Activated CD8-positive, alpha-beta memory T cell treated with anti-CD3 and anti-CD28 coated beads, Interleukin-2, amount 10 ng/mL, durations not matched to agents 7 days and 5 days (primary cell): Measurements from ENCODE around the gene MAGED2. TPM values are rescaled to one million over a fixed set of nuclear protein-coding genes. Genes with fewer than 3 reads are reported as not detected.

ENCODE experiments used
- ATAC-seq: fragments of 150-1000 bp; cut with Tn5 transposase; one replicate; pipeline ENCODE4 v1.10.0; 2021; ENCODE audit warnings: moderate library complexity
- CTCF ChIA-PET: fragments of 350-600 bp; sonication (Branson Sonifier 250); formaldehyde crosslinking; loops from one replicate; lab custom pipeline; 2021; ENCODE audit warnings: antibody characterized with exemption; lab: Charles Lee
- DNase-seq: peaks from one replicate; pipeline ENCODE4 v3.0.0-alpha.2; 2020
- H3K27ac Mint-ChIP-seq: one replicate; pipeline ENCODE4 v1.8.0; 2021; ENCODE audit warnings: mild to moderate bottlenecking, mixed read lengths
- H3K27me3 Mint-ChIP-seq: one replicate; pipeline ENCODE4 v1.8.0; 2021; ENCODE audit warnings: mixed read lengths
- H3K36me3 Mint-ChIP-seq: one replicate; pipeline ENCODE4 v1.8.0; 2021; ENCODE audit warnings: mild to moderate bottlenecking, mixed read lengths
- H3K4me1 Mint-ChIP-seq: one replicate; pipeline ENCODE4 v1.8.0; 2021; ENCODE audit warnings: mixed read lengths
- H3K4me3 Mint-ChIP-seq: one replicate; pipeline ENCODE4 v1.8.0; 2021; ENCODE audit warnings: mild to moderate bottlenecking, moderate library complexity, mixed read lengths
- H3K9me3 Mint-ChIP-seq: one replicate; pipeline ENCODE4 v1.8.0; 2022; ENCODE audit warnings: low read depth, mixed read lengths
- total RNA-seq, 2 experiments: library from RNA; stranded (reverse); gene quantifications; one replicate each; pipeline ENCODE4 v1.2.3, GENCODE V29; 2021

Gene MAGED2
- total RNA-seq, 2 experiments from 2014 or later: 46.5 to 52.9 TPM

DNA sequence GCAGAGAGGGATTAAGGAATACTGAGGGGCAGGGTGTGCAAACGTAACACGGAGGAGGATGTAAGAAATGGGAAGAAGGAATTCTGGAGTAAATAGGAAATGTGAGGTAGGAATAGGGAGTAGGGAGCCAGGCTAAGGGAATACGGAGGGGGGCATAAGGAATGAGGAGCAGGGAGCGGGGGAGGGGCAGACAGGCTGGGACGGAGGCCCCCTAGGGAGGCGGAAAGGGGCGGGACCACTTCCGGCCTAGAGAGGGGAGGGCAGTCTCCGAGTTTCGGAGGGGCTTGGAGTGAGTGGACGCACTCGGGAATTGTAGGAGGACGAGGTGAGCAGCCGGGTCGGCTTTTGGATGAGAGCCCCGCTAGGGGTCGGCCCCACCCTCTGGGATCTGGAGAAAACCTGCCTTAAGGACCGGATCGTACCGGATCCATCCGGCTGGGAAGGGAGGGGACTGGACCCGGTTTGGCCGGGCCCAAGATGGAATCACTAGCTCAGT, 612 bp downstream of the MAGED2 start:
- H3K4me3 Mint-ChIP-seq: peak overlapping the region; percentile 86
- H3K36me3 Mint-ChIP-seq: peaks cover 8% of the 10 kb centered on the region
- DNase-seq (peak; percentile 62), ATAC-seq (peak; percentile 54)
- H3K9me3 Mint-ChIP-seq: no peaks in the 10 kb centered on the region
- H3K27ac Mint-ChIP-seq: peak overlapping the region; percentile 95
- peaks cover 17% of the 10 kb centered on the region for H3K4me1 Mint-ChIP-seq
- peaks cover 5% of the 10 kb centered on the region for H3K27me3 Mint-ChIP-seq
- CTCF ChIA-PET: interaction anchor here (1.2 kb wide), 1 partner anchor 169 kb away, joined by 5 read pairs; no protein-coding TSS in a partner anchor

GRCh38 chrX:54808605-54809483, 1.3 kb downstream of the MAGED2 start:
- CTCF ChIA-PET: interaction anchor here (1.2 kb wide), 1 partner anchor 169 kb away, joined by 5 read pairs; no protein-coding TSS in a partner anchor
- H3K27me3 Mint-ChIP-seq: peaks cover 5% of the 10 kb centered on the region
- ATAC-seq (peak; percentile 91), DNase-seq (peak; percentile 96)
- H3K4me3 Mint-ChIP-seq: peak overlapping the region; percentile 86
- no peaks in the 10 kb centered on the region for H3K9me3 Mint-ChIP-seq
- peaks cover 13% of the 10 kb centered on the region for H3K36me3 Mint-ChIP-seq
- peaks cover 17% of the 10 kb centered on the region for H3K4me1 Mint-ChIP-seq
- H3K27ac Mint-ChIP-seq: peak overlapping the region; percentile 95

- CTCF ChIA-PET: no interaction called here
- Mint-ChIP-seq H3K36me3 (peaks cover 16% of the 10 kb centered on the region), H3K4me1 (peaks cover 17% of the 10 kb centered on the region), H3K4me3 (peak overlapping the region; percentile 22), H3K27ac (no peak overlapping the region), H3K27me3 (peaks cover 3% of the 10 kb centered on the region), H3K9me3 (no peaks in the 10 kb centered on the region)
- ATAC-seq (no peak), DNase-seq (no peak)
Measured at GRCh38 chrX:54810532-54810931, 3.0 kb downstream of the MAGED2 start.

GRCh38 chrX:54811301-54811885, 3.8 kb downstream of the MAGED2 start:
- no peak for DNase-seq
- CTCF ChIA-PET: no interaction called here
- ATAC-seq: no peak
- no peak overlapping the region for H3K4me3 Mint-ChIP-seq
- peaks cover 17% of the 10 kb centered on the region for H3K4me1 Mint-ChIP-seq
- no peak overlapping the region for H3K27ac Mint-ChIP-seq
- H3K9me3 Mint-ChIP-seq: no peaks in the 10 kb centered on the region
- peaks cover 24% of the 10 kb centered on the region for H3K36me3 Mint-ChIP-seq
- H3K27me3 Mint-ChIP-seq: peaks cover 3% of the 10 kb centered on the region

DNA sequence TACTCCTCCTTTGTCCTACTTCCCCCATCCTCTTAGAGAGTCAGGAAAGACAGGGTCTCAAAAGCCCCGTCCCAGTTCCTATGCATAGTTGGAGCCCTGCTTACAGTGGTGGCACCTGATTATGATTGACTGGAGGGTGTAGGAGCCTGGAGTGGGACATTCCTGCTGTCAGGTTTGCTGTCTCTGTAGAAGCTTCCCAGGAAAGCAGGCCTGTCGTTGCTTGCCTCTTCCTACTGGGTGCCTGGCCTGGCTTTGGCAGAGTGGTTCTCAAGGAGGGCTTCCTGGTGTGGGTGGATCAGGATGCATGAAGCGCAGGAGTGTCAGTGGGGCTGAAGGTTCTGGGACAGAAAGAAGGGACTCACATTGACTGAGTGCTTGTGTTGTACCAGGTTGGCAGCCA, 4.8 kb downstream of the MAGED2 start:
- Mint-ChIP-seq H3K9me3 (no peaks in the 10 kb centered on the region), H3K36me3 (peaks cover 25% of the 10 kb centered on the region), H3K27ac (no peak overlapping the region), H3K4me3 (no peak overlapping the region), H3K27me3 (no peaks in the 10 kb centered on the region), H3K4me1 (peaks cover 17% of the 10 kb centered on the region)
- ATAC-seq (no peak), DNase-seq (no peak)
- CTCF ChIA-PET: no interaction called here

- Mint-ChIP-seq H3K27ac (no peak overlapping the region), H3K4me3 (no peak overlapping the region), H3K4me1 (peaks cover 5% of the 10 kb centered on the region), H3K36me3 (peaks cover 16% of the 10 kb centered on the region), H3K9me3 (no peaks in the 10 kb centered on the region), H3K27me3 (no peaks in the 10 kb centered on the region)
- no peak for DNase-seq
- no peak for ATAC-seq
- CTCF ChIA-PET: no interaction called here
Measured at GRCh38 chrX:54817220-54817820, 9.8 kb downstream of the MAGED2 start.

DNA sequence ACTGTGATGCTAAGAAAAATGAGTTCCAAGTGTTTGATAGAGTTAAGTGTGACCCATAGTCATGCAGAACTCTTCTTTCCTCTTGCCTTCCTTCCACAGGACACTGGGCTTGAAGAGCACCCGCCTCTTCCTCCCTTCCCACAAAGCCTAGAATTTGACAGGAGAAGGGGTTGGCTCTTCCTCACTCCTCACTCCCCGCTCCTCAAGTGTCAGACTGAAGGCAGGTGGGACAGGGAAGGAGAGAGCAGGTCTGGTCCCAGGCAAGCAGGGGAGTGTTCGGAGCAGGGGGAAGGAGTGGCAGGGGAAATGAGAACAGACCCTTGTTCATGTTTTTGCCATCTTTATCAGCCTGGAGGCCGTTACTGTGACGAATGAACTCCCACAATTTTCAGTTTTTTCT, 10.7 kb downstream of the MAGED2 start:
- peaks cover 16% of the 10 kb centered on the region for H3K36me3 Mint-ChIP-seq
- no peak overlapping the region for H3K27ac Mint-ChIP-seq
- no peak for DNase-seq
- no peak overlapping the region for H3K4me3 Mint-ChIP-seq
- H3K4me1 Mint-ChIP-seq: peaks cover 5% of the 10 kb centered on the region
- CTCF ChIA-PET: no interaction called here
- no peak for ATAC-seq
- no peaks in the 10 kb centered on the region for H3K9me3 Mint-ChIP-seq
- H3K27me3 Mint-ChIP-seq: no peaks in the 10 kb centered on the region

DNA sequence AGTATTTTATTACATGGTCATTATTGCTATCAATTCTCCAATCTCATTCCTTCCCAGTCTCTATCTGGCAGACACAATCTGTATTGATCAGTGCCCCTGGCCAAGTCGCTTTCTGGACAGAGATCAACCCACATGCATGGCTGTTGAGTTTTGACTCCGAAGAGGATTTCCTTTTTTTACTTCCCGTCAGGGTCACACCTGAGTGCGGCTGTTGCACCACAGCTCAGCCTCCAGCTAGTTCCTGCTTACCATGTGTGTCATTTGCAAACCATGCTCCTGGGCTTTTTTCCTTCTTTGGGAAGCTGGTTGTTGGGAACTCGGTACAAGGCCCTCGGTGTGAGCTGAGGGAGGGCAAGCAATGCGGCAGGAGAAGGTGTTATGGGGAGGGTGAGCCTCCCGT, 11.7 kb downstream of the MAGED2 start:
- no peak overlapping the region for H3K27ac Mint-ChIP-seq
- CTCF ChIA-PET: no interaction called here
- H3K4me3 Mint-ChIP-seq: no peak overlapping the region
- H3K27me3 Mint-ChIP-seq: no peaks in the 10 kb centered on the region
- DNase-seq: no peak
- ATAC-seq: no peak
- peaks cover 5% of the 10 kb centered on the region for H3K4me1 Mint-ChIP-seq
- peaks cover 9% of the 10 kb centered on the region for H3K36me3 Mint-ChIP-seq
- no peaks in the 10 kb centered on the region for H3K9me3 Mint-ChIP-seq

DNA sequence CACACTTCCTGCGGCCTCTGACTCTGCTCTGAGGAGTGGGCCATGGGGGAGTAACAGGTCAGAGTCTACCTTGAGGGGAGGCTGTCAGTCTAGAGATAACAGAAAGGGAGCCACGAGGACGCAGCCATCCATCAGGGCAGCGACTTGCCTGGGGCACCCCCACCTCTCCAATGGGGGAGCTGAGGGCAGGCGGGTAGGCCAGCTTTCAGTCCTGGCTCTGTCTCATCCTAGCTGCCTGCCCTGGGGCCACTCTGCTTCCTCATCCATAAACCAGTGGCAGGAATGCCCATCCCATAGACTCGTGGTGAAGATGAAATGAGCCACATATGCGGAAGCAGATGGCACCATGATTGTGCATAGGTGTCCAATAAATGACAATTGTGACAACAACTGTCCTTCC, 13.2 kb downstream of the MAGED2 start:
- Mint-ChIP-seq H3K9me3 (no peaks in the 10 kb centered on the region), H3K4me3 (no peak overlapping the region), H3K36me3 (peaks cover 6% of the 10 kb centered on the region), H3K27me3 (no peaks in the 10 kb centered on the region), H3K27ac (no peak overlapping the region), H3K4me1 (peaks cover 5% of the 10 kb centered on the region)
- ATAC-seq (no peak), DNase-seq (no peak)
- CTCF ChIA-PET: no interaction called here

DNA sequence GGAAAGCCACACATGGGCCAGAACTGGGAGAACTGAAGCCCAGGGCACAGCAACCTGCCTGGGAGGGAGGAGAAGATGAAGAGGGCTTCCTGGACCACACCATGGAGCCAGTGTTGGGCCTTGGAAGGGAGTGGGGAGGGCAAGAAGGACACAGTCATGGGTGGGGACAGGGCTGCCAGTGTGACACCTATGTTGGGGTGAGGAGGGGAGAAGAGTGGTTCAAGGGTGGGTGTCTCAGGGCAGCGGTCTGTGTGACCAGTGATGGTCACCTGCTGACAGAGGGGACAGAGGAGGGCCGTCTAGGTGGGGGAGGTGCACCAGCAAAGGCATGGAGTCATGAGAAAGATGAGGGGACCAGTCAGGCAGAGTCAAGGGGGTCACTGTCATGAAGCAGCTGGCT, 13.8 kb downstream of the MAGED2 start:
- ATAC-seq: no peak
- Mint-ChIP-seq H3K4me1 (peaks cover 5% of the 10 kb centered on the region), H3K27ac (no peak overlapping the region), H3K27me3 (no peaks in the 10 kb centered on the region), H3K4me3 (no peak overlapping the region), H3K9me3 (no peaks in the 10 kb centered on the region), H3K36me3 (peaks cover 1% of the 10 kb centered on the region)
- DNase-seq: no peak
- CTCF ChIA-PET: no interaction called here

DNA sequence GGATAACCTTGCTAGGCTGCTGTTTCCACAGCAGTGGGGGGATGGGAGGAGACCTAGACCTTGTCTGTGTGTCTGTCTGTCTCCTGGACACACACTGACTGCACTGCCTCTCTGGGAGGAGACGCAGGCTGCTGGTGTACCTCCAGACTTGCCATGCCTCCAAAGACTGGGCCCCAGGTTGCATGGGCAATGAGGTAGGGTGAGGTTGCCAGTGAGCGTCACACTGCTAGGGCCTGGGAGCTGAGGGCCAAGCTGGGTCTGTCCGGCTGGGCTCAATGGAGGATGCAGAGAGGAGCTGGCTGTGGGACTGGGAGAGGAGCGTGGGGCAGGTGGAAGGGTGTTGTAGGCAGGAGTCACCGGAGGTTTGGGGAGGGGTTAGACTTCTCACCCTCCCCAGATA, 16.6 kb downstream of the MAGED2 start:
- peaks cover 2% of the 10 kb centered on the region for H3K4me1 Mint-ChIP-seq
- CTCF ChIA-PET: no interaction called here
- no peaks in the 10 kb centered on the region for H3K27me3 Mint-ChIP-seq

GRCh38 chrX:54824722-54825121, 17.2 kb downstream of the MAGED2 start:
- ATAC-seq: no peak
- DNase-seq: no peak
- Mint-ChIP-seq H3K4me3 (no peak overlapping the region), H3K9me3 (no peaks in the 10 kb centered on the region), H3K4me1 (no peaks in the 10 kb centered on the region), H3K27ac (no peak overlapping the region), H3K36me3 (no peaks in the 10 kb centered on the region), H3K27me3 (no peaks in the 10 kb centered on the region)
- CTCF ChIA-PET: no interaction called here

More for the DNA sequence above, 16.6 kb downstream of the MAGED2 start:
- Mint-ChIP-seq H3K27ac (no peak overlapping the region), H3K36me3 (no peaks in the 10 kb centered on the region), H3K9me3 (no peaks in the 10 kb centered on the region), H3K4me3 (no peak overlapping the region)
- DNase-seq: no peak
- no peak for ATAC-seq

- H3K27me3 Mint-ChIP-seq: no peaks in the 10 kb centered on the region
- DNase-seq (no peak), ATAC-seq (no peak)
- no peaks in the 10 kb centered on the region for H3K9me3 Mint-ChIP-seq
- H3K4me1 Mint-ChIP-seq: no peaks in the 10 kb centered on the region
- CTCF ChIA-PET: no interaction called here
- H3K27ac Mint-ChIP-seq: no peak overlapping the region
- no peaks in the 10 kb centered on the region for H3K36me3 Mint-ChIP-seq
- H3K4me3 Mint-ChIP-seq: no peak overlapping the region
Measured at GRCh38 chrX:54825716-54826438, 18.3 kb downstream of the MAGED2 start.
